Hepatocyte (in vitro differentiated cells): ENCODE measurements around the gene SLC22A23.

ENCODE experiments used
- CTCF ChIP-seq: fragments of 200-600 bp; sonication (generic); IDR thresholded peaks from 2 replicates; pipeline ENCODE4 v1.5.1; 2016; ENCODE audit warnings: antibody characterized with exemption, mild to moderate bottlenecking; ENCODE audit not compliant: poor library complexity
- EZH2 ChIP-seq: fragments of 200-600 bp; sonication (generic); IDR thresholded peaks from 2 replicates; pipeline ENCODE4 v1.6.1; 2016; ENCODE audit warnings: antibody characterized with exemption, mild to moderate bottlenecking, borderline replicate concordance

- TF ChIP-seq CTCF = no peak
- TF ChIP-seq EZH2 = no peak
These were observed 2.4 kb downstream of the SLC22A23 start for GRCh38 chr6:3454273-3455010.
